ENCODE results near the gene CMKLR1.

The CMKLR1 gene

DNA sequence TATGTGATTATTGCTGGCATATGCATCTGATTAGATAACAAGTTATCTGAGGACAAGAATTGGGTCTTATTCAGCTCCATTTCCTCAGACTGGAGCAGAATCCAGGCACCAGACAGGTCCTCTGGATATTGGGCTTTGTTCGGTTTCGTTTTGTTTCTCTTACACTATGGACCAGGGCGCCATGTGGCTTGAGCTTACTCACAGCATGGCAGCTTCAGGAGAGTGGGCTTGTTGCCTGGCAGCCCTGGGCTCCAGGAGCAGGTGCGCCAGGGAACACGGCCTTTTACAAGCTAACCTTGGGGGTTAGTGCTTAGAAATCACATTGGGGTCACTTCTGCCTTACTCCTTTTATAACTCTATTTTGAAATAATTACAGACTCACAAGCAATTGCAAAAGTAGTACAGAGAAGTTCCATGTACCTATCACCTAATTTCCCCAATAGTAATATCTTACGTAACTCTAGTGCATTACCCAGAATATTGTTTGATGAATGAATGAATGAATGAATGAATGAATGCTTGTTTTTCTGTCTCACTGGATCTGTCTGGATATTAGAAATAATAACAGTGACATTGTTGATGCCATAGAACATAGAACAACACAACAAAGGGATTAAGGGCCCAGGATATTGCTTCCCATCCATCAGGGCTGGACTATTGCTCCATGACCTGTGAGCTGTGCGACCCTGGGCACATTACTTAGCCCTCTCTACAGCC lies 39.0 kb downstream of the CMKLR1 start:
- DNase-seq (ENCODE audit: low read depth in 2 of 2) = no peak

DNA sequence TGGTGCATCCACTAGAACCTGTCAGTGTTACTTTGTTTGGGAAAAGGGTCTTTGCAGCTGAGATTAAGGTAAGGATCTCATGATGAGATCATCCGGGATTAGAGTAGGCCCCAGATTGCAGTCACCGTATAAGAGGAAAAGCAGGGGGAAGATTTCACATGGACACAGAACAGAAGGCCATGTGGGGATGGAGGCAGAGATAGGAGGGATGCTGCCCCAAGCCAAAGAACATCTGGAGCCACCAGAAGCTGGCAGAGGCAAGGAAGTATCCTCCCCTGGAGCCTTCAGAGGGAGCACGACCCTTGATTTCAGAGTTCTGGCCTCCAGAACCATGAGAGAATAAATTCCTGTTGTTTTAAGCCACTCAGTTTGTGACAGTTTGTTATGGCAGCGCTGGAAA lies 39.6 kb downstream of the CMKLR1 start:
- DNase-seq (ENCODE audit: low read depth in 2 of 2) = no peak

DNA sequence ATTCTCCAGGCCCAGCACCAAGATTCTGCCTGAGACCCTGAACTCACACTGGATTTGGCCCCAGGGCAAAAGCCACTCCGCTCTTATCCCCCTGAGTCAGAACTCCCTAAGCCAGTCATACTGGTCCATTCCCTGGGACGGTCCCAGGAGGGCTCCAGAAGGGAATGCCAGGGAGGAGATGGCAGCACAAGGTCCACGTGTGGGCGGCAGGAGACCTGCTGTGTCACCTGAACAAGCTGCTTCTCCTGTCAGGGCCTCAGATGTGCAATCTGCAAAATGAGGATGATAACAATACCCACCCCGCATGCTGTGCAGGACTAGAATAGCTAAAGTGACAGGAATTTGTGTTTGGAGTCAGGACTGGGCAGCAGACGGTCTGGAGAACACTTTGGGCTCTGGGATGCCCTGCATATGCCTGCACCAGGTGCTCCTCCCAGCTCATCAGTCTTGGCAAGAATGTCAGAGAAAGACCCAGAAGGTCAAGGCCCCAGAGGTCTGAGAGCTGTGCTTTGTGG lies 40.3 kb downstream of the CMKLR1 start:
- no peak for DNase-seq (ENCODE audit: low read depth in 2 of 2)

DNA sequence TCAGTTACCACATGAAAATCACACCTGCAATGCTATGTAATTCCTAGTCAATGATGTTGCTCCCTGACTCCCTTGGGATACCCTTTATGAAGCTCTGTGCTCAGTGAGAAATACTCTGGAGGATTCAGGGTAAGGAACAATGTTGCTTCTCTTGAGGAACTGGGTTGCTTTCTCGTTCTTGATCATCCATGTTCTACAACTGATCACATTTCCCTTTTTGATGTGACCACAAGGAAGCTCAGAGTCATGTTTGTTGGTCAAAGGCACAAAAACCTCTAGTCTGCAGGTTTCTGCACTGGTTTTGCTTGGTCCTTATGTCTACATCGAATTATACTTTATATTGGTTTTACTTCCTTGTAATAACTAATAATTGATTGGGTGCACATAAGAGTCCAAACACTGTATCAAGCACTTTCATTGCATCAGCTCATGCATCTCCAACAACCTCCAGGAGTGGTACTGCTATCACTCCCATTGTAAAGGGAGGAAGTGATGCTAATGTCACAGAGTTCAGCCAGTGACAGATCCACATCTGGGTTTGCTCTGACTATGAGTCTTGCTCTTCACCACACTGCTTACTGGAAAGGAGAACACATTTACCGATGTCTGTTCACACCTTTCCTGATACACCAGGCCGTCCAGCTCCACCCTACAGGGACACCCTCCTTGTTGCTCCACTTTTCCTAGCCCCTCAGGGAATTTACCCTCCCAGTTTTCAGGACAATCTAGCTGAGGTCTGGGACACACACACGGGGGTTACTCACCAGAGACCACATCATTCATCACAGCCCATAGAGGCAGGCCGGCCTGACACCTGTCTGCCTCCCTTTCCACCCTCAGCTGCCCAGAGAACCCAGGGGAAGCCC lies 41.0 kb downstream of the CMKLR1 start:
- no peak for DNase-seq (ENCODE audit: low read depth in 2 of 2)

DNA sequence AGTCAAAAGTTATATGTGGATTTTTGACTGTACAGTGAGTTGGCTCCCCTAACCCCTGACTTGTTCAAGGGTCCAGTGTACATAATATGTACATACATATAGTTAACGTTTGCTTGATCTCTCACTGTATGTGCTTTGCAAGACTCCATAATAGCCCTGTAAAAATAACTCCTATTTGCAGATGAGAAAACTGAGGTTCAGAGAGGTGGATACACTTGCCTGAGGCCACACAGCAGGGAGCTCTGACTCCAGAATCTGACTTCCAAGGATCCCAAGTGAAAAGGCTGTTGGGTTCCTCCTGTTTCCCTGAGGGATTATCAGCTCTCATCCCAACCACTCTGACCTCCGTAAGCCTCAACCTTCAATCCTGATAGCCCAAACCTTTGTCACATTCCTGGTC lies 41.7 kb downstream of the CMKLR1 start:
- no peak for DNase-seq (ENCODE audit: low read depth in 2 of 2)

DNA sequence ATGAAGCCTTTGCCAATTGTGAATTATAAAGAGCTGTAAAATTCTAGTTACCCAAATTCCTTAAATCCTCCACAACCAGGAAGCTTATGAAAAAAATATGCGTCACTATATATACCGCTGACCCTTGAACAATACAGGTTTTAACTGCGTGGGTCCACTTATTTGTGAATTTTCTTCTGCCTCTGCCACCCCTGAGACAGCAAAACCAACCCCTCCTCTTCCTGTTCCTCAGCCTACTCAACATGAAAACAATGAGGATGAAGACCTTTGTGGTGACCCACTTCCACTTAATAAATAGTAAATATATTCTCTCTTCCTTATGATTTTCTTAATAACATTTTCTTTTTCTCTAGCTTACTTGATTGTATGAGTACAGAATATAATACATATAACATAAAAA lies 42.2 kb downstream of the CMKLR1 start:
- no peak for DNase-seq (ENCODE audit: low read depth in 2 of 2)

DNA sequence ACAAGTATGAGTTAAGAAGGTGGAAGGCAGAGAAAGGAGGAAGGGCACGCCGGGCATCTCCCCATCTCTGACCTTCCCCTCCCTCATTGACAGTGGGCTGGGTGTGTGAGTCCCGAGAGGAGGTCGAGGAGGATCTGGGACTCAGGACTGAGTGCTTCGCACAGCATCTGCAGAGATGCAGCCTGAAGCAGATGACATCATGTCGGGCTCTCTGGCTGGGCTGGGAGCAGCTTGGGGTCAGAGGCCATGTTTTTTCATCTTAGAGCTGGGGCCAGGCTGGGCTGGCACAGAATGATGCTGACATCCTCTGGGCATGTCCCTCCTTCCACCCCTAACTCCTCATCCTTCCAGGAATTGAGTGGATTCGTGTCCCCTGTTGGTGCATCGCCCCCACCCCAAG lies 43.5 kb downstream of the CMKLR1 start:
- no peak for DNase-seq (ENCODE audit: low read depth in 2 of 2)

DNA sequence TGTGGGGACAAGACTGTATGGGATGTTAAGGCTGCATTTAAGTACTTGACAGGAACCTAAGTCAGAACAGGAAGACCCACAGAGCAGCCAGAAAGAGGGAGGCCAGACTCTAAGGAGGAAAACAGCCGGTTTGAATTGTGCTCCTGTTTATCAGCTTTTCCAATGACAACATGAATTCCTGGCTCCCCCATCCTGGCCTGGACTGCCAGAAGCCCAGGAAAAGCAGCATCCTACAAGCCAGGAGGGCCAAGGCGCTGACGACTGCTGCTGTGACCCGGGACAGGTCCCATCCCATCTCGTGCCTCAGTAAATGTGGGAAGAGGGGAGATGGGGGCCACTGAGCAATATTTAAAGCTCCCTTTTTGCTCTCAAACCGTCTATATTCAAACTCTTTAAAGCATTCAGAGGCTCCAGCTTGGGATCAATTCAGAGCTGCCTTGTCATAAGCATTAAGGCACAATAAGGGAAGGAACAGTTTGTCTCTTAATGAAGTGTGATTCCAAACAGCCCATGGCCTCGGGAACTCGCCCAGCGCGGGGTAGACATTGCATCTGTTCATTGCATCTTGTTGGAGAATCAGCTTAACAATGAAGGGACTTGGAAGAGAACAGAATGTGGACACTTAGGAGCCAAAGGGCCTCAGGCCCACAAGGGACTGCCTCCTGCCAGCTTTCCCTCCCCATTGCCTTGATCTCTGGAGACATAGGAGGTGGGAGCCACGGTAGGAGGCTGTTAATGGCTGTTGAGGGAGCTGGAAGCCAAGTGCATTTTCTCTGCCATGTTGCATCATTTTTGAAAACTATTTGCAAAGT lies 49.6 kb downstream of the CMKLR1 start:
- DNase-seq (ENCODE audit: low read depth in 2 of 2) = no peak

DNA sequence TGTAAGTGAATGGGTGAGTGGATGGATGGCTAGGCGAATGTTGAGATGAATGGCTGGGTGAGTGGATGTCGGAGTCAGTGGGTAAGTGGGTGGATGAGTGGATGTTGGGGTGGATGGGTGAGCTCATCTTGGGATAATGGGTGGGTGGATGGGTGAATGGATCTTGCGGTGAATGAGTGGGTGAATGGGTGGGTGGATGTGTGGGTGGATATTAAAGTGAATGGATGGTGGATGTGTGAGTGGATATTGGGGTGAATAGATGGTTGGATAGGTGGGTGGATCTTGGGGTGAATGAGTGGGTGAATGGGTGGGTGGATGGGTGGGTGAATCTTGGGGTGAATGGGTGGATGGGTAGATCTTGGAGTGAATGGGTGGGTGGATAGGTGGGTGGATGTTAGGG lies 51.9 kb downstream of the CMKLR1 start:
- DNase-seq (ENCODE audit: low read depth in 2 of 2) = no peak

DNA sequence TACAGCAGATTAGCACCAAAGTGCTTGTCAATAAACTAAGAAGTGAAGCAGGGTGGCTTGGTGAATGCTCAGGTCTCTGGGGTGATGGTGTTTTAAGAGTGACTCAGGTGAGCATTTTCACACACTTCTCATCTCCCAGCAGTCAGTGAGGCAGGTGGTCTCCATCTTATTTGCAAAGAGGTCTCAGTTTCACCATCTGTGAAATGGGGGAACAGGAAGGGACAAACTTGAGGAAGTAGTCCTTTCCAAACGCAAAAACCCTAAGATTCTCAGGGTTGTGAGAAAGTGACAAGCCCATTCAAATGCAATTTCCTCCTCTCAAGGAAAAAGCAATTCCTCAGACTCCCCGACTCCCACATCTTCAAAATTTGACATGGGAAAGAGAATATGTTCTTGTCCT lies 54.1 kb downstream of the CMKLR1 start:
- no peak for DNase-seq (ENCODE audit: low read depth in 2 of 2)

DNA sequence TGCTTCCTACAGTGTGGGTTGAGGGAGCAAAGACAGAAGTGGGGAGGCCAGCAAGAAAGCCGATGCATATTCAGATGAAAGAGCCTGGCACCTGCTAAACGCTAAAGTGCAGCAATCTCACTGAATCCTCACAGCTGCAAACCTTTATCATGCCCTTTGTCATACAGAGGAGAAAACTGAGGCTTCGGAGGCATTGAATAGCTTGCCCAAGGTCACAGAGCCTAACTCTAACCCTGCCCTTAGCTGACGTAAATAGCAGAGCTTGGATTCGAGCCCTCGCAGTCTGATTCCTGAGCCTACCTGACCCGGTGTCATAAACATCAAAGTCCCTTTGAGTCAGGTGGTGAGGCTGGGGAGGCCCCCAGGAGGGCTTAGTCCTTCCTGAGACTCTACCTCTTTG lies 54.9 kb downstream of the CMKLR1 start:
- no peak for DNase-seq (ENCODE audit: low read depth in 2 of 2)

DNA sequence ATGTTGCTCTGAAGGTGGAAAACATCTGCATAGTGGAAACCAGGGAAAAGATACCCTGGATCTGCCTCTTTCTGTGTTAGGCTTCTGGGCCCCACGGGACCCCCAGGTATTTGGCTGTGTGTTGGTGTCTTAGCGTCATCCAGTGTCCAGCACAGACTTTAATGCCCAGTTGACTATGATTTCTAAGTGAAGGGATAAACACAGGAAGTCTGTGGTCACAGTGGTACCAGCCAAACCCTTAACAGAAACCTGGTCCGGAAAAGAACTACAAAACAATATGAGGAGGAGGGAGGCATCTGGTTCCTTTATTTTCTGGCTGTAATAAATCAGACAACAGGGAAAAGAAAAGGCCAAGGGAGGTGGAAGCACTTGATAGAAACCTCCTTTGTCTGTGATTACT lies 56.4 kb downstream of the CMKLR1 start:
- DNase-seq (ENCODE audit: low read depth in 2 of 2) = no peak

DNA sequence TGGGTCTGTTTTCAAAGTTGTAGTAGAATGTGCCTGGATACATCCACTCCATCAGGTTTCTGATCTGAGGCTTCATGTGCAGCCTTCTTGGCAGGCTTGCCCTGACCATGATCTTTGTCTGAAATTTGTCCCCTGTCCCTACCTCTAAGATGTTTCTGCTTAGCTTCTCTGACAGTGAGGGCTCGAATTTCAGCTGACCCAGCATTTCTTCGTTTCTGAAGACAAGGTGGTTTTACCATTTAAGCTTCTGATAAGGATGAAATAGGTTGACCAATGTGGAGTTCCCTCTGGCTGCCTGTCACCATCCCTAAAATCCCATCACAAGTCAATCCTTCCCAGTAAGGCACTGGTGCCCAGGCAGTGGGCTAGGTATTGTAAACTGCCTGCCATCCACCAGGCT lies 57.0 kb downstream of the CMKLR1 start:
- DNase-seq (ENCODE audit: low read depth in 2 of 2) = no peak

DNA sequence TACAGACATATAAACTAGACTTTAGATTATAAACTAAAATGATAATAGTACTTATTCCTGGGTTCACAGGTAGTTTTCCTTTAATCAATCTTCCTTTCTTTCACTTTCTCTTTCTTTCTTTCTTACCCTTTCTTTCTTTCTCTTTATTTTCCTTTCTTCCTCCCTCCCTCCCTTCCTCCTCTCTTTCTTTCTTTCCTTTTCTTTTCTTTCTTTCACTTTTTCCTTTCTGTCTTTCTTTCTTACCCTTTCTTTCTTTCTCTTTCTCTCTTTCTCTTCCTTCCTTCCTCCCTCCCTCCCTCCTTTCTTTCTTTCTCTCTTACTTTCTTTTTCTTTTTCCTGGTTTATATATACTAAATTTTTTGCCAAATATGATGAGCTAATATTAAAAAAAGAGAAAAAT lies 61.5 kb downstream of the CMKLR1 start:
- no peak for DNase-seq (ENCODE audit: low read depth in 2 of 2)

DNA sequence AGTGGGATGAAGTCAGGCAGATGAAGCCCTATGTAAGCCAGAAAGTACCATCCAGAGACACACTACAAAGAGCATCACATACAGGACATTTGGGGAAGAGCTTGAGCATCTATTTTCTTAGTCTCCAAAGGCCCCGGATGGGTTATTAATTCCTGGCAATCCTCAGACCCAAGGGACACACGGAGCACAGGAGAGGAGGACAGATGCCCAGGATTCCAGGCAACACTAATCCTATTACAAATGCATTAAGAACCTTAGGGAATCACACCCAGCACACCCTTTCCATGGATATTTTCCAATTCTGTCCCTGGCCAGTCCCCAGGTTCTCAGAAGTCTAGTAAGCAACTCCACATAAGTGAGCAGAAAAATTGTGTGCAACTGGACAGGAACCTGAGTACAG lies 65.9 kb downstream of the CMKLR1 start:
- no peak for DNase-seq (ENCODE audit: low read depth in 2 of 2)

DNA sequence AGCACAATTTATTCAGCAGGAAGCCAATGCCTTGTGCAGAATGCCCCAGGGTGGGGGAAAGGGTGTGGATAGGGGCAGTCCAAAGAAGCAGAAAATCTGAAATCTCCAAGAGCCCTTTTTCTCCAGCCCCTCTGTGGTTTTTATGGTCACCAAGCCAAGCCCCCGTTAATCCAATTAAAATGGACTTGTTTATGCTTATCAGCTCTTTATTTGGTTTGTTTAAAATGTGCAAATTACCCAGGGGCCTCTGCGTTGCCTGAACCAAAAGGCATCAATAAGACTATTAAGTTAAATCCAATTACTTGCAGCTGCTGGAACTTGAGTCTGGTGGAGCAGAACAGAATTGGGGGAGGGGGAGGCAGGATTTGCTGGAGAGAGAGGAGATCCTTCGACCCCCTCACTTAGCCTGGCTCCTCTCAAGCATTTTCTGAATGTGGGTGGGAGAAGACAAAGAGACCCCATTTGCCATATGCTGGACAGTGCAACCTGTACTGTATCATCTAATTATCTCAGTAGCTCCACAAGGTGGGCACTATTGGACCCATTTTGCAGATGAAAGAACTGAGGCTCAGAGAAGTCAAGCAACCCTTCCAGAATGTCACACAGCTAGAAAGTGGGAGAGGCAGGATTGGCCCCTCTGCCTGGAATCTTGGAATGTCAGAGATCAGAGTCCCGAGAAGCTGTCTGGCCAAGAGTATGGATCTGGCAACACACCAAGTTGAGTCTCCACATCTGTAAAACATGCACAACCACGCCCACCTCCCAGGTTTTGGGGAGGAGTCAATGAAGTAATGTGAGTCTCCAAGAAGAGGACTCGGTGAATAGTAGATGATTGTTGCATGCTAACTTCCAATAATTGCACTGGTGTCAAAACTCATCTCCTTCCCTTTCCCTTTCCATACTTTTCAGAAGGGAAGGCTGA lies 66.9 kb downstream of the CMKLR1 start:
- DNase-seq (ENCODE audit: low read depth in 2 of 2) = no peak

DNA sequence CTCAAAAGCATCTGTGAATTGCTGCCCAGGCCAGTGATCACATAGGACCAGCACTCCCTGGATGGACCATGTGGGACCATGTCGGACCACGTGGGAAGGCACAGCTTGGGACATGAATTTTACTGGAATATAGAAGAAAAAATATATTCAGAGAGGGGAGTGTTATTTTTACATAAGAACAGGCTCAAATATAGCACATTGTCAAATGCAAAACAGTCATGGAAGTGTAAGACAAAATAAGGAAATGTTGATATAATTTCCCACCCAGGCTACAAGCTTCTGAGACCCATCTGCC lies 68.3 kb downstream of the CMKLR1 start:
- DNase-seq (ENCODE audit: low read depth in 2 of 2) = no peak

DNA sequence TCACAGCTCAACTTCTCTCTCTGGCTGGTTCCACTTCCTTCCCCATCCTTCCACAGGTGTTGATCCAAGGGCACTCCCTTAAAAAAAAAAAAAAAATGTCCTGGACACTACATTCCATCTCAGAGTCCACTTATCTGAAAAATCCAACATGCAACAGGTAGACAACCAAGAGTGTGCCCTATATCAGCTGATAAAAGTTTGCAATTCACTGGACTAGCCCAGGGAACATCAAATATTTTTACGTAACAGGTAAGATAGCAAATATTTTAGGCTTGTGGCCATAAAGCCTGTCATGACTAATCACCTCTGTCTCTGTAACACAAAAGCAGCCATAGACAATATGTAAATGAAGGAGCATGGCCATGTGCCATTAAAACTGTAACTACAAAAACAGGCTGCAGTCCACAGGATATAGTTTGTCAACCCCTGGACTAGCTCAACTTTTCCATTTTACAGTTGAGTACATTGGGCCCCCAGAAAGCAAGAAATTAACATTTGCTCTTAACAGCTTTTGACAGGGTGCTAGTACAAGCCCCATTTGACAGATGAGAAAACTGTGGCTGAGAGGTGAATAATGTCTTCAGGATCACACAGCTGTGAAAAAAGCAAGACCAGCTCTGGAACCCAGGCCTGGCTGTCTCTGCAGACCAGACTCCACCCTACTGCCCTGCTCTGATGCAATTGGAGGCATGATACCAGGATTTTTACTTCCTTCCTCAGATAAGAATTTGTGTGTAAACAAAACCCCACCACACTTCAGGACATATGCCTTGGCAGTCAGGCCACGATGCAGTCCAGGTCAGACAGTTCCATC lies 68.9 kb downstream of the CMKLR1 start:
- DNase-seq (ENCODE audit: low read depth in 2 of 2) = no peak

DNA sequence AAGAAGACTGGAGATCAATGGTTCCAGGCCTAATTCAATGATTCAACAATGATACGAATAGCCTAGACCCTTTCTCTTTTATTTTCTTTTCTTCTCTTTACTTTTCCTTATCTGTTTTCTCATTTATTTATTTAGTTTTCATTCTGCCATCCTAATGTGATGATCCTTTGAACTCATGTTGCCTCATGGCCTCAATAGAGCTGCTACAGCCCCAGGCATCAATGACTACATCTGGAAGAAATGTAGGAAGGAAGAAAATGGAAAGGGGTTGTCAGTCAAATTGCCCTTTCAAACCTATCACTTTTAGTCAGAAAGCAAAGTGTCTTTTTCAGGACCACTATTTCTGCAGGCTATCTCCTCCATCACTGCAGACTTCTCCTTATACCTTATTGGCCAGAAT lies 69.9 kb downstream of the CMKLR1 start:
- no peak for DNase-seq (ENCODE audit: low read depth in 2 of 2)

DNA sequence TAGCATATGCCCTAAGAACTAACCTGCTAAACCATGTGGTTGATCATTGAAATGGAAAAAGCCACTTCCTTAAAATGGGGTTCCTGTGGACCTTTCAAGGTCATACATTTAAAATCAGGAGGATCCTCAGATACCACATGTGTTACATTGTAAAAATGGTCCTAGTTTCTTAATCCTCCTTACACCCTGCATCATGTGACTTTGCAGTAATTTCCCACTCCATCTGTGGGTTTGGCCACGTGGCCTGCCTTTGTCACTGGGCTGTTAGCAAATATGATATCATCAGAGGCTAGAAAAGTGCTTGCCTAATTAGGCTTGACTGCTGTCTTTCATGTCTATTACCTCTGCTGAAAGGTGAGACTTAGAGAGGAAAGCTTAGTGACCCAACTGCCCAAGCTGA lies 70.7 kb downstream of the CMKLR1 start:
- DNase-seq (ENCODE audit: low read depth in 2 of 2) = no peak

DNA sequence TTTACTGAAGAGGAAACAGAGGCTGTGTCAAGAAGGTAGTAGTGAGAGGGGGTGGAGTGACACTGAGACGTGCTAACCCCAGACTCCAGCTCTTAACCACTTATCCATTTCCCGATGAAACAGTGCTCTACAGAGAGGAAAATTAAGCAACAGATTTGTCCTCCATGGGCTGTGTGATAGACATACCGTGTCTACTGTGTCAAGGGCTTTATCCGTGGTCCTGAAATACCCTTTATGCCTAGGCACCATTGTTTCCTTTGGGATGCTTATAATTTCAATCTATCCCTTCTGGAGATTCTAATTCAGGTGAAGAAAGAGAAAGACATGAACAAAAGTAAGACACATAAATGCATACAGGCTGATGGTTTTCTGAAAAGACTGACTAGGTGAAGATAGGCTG lies 71.7 kb downstream of the CMKLR1 start:
- DNase-seq (ENCODE audit: low read depth in 2 of 2) = no peak

Data from fibroblast of skin of left quadriceps (primary cell).